ENCODE results near the gene CLCNKA.
"Not testable (repeated sequence)": the region's sequence is repeated elsewhere in the genome, so short reads cannot be mapped to it uniquely, and the experiment has no call there.

Gene CLCNKA

GRCh38 chr1:16017461-16018303 lies 4.2 kb upstream of the CLCNKA start, which contains the start of gene HSPB7:
Gene HSPB7 (minus strand): TSS chr1:16018043. CDS start chr1:16017963, 80 bp downstream.
- no peak for DNase-seq (ENCODE audit: low read depth in 2 of 2)

GRCh38 chr1:16018308-16018707 lies 3.5 kb upstream of the CLCNKA start:
- DNase-seq (ENCODE audit: low read depth in 2 of 2) = no peak

DNA sequence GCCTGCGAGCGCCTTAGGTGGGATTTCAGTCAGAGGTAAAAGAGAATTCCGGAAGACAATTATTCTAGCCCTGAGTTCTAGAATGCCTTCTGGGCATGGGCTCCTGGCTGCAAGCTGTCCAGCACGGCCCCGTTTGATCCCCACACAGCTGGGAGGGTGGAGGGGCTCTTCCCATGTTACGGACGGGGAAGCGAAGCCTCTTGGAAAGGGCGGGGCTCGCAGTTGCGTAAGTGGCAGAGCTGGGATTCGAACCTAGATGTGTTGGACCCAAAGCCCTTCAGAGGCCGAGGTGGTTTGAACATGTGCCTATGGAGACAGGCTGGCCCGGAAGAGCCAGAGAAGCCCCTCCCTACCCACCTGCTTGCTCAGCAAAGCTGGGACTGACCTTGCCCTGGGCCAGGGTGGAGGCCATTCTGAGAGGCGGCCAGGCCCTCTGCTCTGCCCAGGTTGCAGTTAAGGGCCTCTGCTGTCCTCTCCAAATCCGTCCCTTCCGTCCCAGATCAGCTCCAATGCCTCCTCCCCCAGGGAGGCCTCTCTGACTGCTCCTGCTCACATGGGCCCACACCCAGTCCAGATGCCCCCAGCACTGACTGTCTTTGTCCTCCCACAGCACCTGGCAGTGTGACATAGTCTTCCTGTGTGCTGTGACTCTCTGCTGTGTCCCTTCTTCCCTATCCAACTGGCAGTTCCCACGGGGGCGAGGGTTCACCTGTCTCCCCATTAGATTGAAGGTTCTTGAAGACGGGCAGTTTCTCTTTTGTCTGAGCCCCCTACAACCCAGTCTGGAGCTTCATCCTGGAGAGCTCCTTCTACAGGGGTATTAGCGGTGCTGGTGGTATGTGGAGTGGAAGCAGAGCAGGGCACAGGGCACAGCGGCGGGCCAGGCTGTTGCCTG lies 2.8 kb upstream of the CLCNKA start:
- no peak for DNase-seq (ENCODE audit: low read depth in 2 of 2)

DNA sequence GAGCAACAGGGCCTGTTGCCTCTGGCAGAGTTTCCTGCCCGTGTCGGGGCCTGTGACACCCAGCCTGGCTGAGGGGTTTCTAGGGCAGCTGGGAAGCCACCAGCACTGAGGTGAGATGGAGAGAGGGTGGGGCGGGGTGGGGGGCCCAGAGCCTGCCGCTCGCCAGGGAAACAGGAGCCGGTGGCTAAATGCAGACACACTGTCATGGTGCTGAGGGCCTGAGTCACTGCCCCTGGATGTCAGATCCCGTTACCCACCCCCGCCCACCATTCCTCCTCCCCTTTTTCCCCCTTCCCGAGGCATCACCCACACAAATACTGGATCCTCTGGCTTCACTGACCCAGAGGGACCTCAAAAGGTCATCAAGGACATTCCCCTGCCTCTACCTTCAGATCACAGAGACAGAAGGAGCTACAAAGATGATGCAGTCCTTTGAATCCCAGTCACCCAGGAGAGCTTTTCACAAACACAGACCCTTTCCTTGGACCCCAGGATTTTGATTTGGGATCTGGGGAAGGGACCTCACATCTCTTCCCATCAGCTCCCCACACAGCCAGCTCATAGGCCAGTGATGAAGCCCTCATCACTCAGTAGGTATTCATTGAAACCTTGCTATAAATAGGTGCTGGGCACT lies 2.1 kb upstream of the CLCNKA start:
- no peak for DNase-seq (ENCODE audit: low read depth in 2 of 2)

- no peak for DNase-seq (ENCODE audit: low read depth in 2 of 2)
These were observed 1.5 kb upstream of the CLCNKA start for GRCh38 chr1:16020325-16020724.

DNA sequence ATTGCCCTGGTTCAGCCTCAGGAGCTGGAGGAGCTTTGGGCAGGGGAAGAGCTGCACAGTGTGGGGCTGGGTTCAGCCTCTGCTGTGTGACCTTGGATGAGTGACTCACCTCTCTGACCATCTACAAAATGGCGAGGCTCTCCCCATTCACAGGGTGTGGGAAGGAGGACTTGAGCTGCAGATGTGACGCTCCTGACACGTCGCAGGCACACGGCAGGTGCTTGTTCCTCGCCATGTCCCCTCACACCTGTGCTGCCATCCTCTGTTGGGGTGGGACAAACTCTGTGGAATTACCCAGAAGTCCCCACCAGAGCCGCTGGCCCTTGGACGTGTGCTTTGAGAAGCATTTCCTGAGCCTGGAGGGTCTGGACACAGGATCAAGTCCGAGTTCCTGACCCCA lies 958 bp upstream of the CLCNKA start:
- DNase-seq (ENCODE audit: low read depth in 2 of 2) = not testable (repeated sequence)

DNA sequence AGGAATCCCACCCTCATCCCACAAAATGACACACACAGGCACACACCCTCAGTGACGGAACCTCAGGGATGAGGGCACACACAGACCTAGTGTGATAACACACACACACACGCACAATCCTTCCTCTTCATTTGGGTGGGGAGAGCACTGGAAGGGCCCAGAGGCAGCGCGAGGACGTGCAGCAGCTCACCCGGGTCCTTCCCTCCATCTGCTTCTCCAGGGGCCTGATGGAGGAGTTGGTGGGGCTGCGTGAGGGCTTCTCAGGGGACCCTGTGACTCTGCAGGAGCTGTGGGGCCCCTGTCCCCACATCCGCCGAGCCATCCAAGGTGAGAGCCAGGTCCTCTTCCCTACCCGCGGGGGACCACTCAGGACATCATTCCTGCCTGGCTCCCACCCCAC lies 557 bp downstream of the CLCNKA start:
- no peak for DNase-seq (ENCODE audit: low read depth in 2 of 2)

- no peak for DNase-seq (ENCODE audit: low read depth in 2 of 2)
These were observed 1.3 kb downstream of the CLCNKA start for GRCh38 chr1:16023050-16023653.

DNA sequence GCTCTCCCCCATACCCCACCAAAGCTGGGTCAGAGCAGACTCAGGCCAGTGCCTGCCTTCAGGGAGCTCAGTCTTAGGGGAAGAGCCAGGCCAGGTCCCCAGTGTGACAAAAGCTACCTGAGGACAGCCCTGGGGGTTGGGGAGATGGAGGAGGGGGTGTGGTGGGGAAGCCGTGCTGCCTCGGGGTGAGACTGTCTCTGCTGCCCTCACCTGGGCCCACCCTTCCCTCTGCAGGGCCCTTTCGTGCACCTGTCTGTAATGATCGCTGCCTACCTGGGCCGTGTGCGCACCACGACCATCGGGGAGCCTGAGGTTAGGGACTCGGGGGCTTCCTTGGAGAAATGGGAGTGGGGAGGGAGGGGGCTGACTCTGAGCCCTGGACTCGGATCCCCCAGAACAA lies 4.5 kb downstream of the CLCNKA start:
- DNase-seq (ENCODE audit: low read depth in 2 of 2) = not testable (repeated sequence)

GRCh38 chr1:16026723-16027484 lies 5.1 kb downstream of the CLCNKA start:
- no peak for DNase-seq (ENCODE audit: low read depth in 2 of 2)

GRCh38 chr1:16028237-16029002 lies 6.6 kb downstream of the CLCNKA start:
- no peak for DNase-seq (ENCODE audit: low read depth in 2 of 2)

- DNase-seq (ENCODE audit: low read depth in 2 of 2) = not testable (repeated sequence)
These were observed 7.1 kb downstream of the CLCNKA start for GRCh38 chr1:16029003-16029268.

- DNase-seq (ENCODE audit: low read depth in 2 of 2) = no peak
These were observed 7.5 kb downstream of the CLCNKA start for GRCh38 chr1:16029288-16029687.

GRCh38 chr1:16031551-16031950 lies 9.7 kb downstream of the CLCNKA start:
- no peak for DNase-seq (ENCODE audit: low read depth in 2 of 2)

DNA sequence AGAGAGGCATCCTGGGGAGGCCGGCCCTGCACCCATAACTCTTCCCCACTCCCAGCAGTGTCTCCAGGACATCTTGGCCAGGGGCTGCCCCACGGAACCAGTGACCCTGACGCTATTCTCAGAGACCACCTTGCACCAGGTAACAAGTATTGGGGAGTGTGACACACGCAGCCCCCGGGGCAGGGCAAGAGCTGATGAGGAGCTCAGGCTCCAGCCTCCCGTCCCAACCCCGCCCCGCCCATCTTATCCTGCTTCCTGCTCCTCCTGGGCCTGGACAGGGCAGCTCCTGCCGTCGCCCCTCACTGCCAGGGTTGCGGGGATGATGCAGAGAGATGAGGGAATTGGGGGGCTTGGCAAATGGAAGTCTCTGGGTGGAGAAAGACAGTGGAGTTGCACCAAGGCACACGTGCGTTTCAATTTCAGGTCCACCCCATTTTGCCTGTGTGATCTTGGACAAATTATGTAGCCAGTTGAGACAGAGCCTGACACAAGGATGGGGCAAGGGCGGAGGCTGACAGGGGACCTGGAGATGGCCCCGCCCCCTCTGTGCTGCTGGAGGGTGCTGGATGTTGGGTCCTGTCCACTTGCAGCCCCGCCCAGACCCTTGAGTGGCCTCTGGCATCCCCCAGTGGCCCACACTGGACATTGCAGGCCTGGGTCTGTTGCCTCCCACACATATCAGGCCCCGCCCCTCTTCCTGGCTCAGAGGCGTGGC lies 10.7 kb downstream of the CLCNKA start:
- DNase-seq (ENCODE audit: low read depth in 2 of 2) = peak; percentile 58 to 60

GRCh38 chr1:16033103-16033632 lies 11.3 kb downstream of the CLCNKA start:
- DNase-seq (ENCODE audit: low read depth in 2 of 2) = not testable (repeated sequence)

GRCh38 chr1:16036461-16036860 lies 14.6 kb downstream of the CLCNKA start:
- DNase-seq (ENCODE audit: low read depth in 2 of 2) = not testable (repeated sequence)

- DNase-seq (ENCODE audit: low read depth in 2 of 2) = no peak
These were observed 16.7 kb downstream of the CLCNKA start for GRCh38 chr1:16038620-16038912.

GRCh38 chr1:16039871-16040270 lies 18.0 kb downstream of the CLCNKA start:
- not testable (repeated sequence) for DNase-seq (ENCODE audit: low read depth in 2 of 2)

GRCh38 chr1:16041200-16041599 lies 19.4 kb downstream of the CLCNKA start:
- no peak for DNase-seq (ENCODE audit: low read depth in 2 of 2)
